Lower lobe of right lung (tissue), 2 donors: ENCODE data around the gene BLOC1S5. TPM values are rescaled to one million over a fixed set of nuclear protein-coding genes. Genes with fewer than 3 reads are reported as not detected.
"Not testable (repeated sequence)": the region's sequence is repeated elsewhere in the genome, so short reads cannot be mapped to it uniquely, and the experiment has no call there.

Source experiments
- ATAC-seq, 2 donors: fragments of 200-7000 bp; cut with Tn5 transposase; one replicate each; pipeline ENCODE4 v1.9.1; 2020 to 2022; ENCODE audit warnings: mild to moderate bottlenecking in 2 of 2, moderate library complexity in 2 of 2
- DNase-seq: peaks from one replicate; pipeline ENCODE4 v3.0.0-alpha.2; 2020
- H3K27ac ChIP-seq: fragments of 200-600 bp; one replicate; pipeline ENCODE4 v1.8.0; 2022
- H3K27me3 ChIP-seq: fragments of 200-600 bp; one replicate; pipeline ENCODE4 v1.8.0; 2022; ENCODE audit warnings: low read depth
- H3K36me3 ChIP-seq: fragments of 200-600 bp; one replicate; pipeline ENCODE4 v1.8.0; 2022; ENCODE audit warnings: mild to moderate bottlenecking
- H3K4me1 ChIP-seq: fragments of 200-600 bp; one replicate; pipeline ENCODE4 v1.8.0; 2022
- H3K4me3 ChIP-seq: fragments of 200-600 bp; one replicate; pipeline ENCODE4 v1.8.0; 2022; ENCODE audit warnings: mild to moderate bottlenecking
- H3K9me3 ChIP-seq: fragments of 200-600 bp; one replicate; pipeline ENCODE4 v1.8.0; 2022
- CTCF ChIP-seq: fragments of 200-600 bp; IDR thresholded peaks from one replicate; pipeline ENCODE4 v1.8.0; 2022; ENCODE audit warnings: antibody characterized with exemption, mild to moderate bottlenecking
- intact Hi-C: fragments of 100-400 bp; cut with DNase I; formaldehyde crosslinking; loops from one replicate; pipeline ENCODE4 v1.11.0; 2022
- total RNA-seq: library from RNA; stranded (reverse); fragmentation: NEBNext Ultra II Directional; extraction: Animal tissue kit (Norgen Biotek cat#: 25700); gene quantifications from one replicate; pipeline ENCODE4 v1.2.1, GENCODE V29; 2021
- donor health status: DM: no; HTN: yes; CAD: no; lungs with severe emphysema.

BLOC1S5 gene
- total RNA-seq, 1 donor from 2014 or later: 11.8 TPM

GRCh38 chr6:7991536-7991935 lies 72.7 kb downstream of the BLOC1S5 start:
- H3K27ac ChIP-seq: no peak overlapping the region
- no peaks in the 10 kb centered on the region for H3K27me3 ChIP-seq
- ATAC-seq (no peak), DNase-seq (no peak)
- no peaks in the 10 kb centered on the region for H3K36me3 ChIP-seq
- TF ChIP-seq CTCF: no peak
- intact Hi-C loops: no loop called here
- H3K4me1 ChIP-seq: peaks cover 12% of the 10 kb centered on the region
- H3K4me3 ChIP-seq: no peak overlapping the region
- no peaks in the 10 kb centered on the region for H3K9me3 ChIP-seq

GRCh38 chr6:7986219-7986618 lies 78.0 kb downstream of the BLOC1S5 start:
- H3K4me3 ChIP-seq: no peak overlapping the region
- H3K27ac ChIP-seq: no peak overlapping the region
- intact Hi-C loops: no loop called here
- no peak for ATAC-seq
- no peaks in the 10 kb centered on the region for H3K4me1 ChIP-seq
- no peak for TF ChIP-seq CTCF
- no peaks in the 10 kb centered on the region for H3K36me3 ChIP-seq
- H3K27me3 ChIP-seq: no peaks in the 10 kb centered on the region
- no peak for DNase-seq
- H3K9me3 ChIP-seq: no peaks in the 10 kb centered on the region

GRCh38 chr6:7983967-7984366 lies 80.2 kb downstream of the BLOC1S5 start:
- DNase-seq, H3K4me3 ChIP-seq, H3K36me3 ChIP-seq, ATAC-seq, intact Hi-C loops, H3K9me3 ChIP-seq, H3K27me3 ChIP-seq, H3K27ac ChIP-seq, H3K4me1 ChIP-seq: not testable (repeated sequence)

GRCh38 chr6:7979831-7980230 lies 84.4 kb downstream of the BLOC1S5 start:
- TF ChIP-seq CTCF: no peak
- Histone ChIP-seq H3K9me3 (no peaks in the 10 kb centered on the region), H3K4me3 (no peak overlapping the region), H3K36me3 (no peaks in the 10 kb centered on the region), H3K27me3 (no peaks in the 10 kb centered on the region), H3K27ac (no peak overlapping the region), H3K4me1 (peaks cover 18% of the 10 kb centered on the region)
- ATAC-seq: no peak
- intact Hi-C loops: no loop called here
- DNase-seq: no peak

GRCh38 chr6:7978736-7979135 lies 85.5 kb downstream of the BLOC1S5 start:
- H3K4me1 ChIP-seq: peaks cover 24% of the 10 kb centered on the region
- intact Hi-C loops: no loop called here
- no peak for ATAC-seq

GRCh38 chr6:7976485-7977056 lies 87.6 kb downstream of the BLOC1S5 start:
- TF ChIP-seq CTCF: no peak
- Histone ChIP-seq H3K27me3 (no peaks in the 10 kb centered on the region), H3K27ac (peak overlapping the region; percentile 43), H3K9me3 (no peaks in the 10 kb centered on the region), H3K36me3 (no peaks in the 10 kb centered on the region), H3K4me1 (peaks cover 24% of the 10 kb centered on the region), H3K4me3 (no peak overlapping the region)
- no peak for DNase-seq
- intact Hi-C loops: no loop called here
- ATAC-seq: no peak

More at GRCh38 chr6:7978736-7979135, 85.5 kb downstream of the BLOC1S5 start:
- no peaks in the 10 kb centered on the region for H3K27me3 ChIP-seq
- no peak overlapping the region for H3K4me3 ChIP-seq
- no peaks in the 10 kb centered on the region for H3K9me3 ChIP-seq
- no peak overlapping the region for H3K27ac ChIP-seq
- TF ChIP-seq CTCF: no peak
- H3K36me3 ChIP-seq: no peaks in the 10 kb centered on the region
- no peak for DNase-seq
